Sigmoid colon (tissue), 3 donors: ENCODE data around the gene MRTO4.

Experiments used
- POLR2A ChIP-seq, 2 donors: fragments of 450-650 bp; IDR thresholded peaks; one replicate each; pipeline ENCODE4 v1.6.1; 2016; ENCODE audit warnings: antibody characterized with exemption in 2 of 2, mild to moderate bottlenecking in 2 of 2, moderate library complexity in 2 of 2
- TF ChIP-seq, protein P1 (sequence below), 4 experiments: fragments of 450-650 bp in 3 of 4; fragments of 200-600 bp in 1 of 4; IDR thresholded peaks; one replicate each; pipeline ENCODE4 v1.5.1; 2016 to 2019; ENCODE audit warnings: antibody characterized with exemption in 4 of 4, mild to moderate bottlenecking in 3 of 4, moderate library complexity in 2 of 4

DNA sequence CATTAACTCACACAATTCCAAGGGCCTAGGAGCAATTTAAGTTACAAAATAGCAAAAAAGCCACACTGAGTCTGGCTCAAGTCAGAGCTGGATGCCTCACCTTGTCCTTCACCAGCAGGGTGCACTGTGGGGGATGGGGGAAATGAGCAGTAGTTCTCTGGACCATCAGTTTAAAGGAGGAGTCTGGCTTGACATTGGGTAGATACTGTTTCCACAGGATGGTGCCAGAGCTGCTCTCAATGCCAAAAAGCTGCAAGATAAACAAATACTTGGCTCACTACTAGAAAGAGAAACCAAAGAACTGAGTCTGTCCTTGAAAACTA, 19.1 kb upstream of the MRTO4 start:
- TF ChIP-seq, protein P1, sequence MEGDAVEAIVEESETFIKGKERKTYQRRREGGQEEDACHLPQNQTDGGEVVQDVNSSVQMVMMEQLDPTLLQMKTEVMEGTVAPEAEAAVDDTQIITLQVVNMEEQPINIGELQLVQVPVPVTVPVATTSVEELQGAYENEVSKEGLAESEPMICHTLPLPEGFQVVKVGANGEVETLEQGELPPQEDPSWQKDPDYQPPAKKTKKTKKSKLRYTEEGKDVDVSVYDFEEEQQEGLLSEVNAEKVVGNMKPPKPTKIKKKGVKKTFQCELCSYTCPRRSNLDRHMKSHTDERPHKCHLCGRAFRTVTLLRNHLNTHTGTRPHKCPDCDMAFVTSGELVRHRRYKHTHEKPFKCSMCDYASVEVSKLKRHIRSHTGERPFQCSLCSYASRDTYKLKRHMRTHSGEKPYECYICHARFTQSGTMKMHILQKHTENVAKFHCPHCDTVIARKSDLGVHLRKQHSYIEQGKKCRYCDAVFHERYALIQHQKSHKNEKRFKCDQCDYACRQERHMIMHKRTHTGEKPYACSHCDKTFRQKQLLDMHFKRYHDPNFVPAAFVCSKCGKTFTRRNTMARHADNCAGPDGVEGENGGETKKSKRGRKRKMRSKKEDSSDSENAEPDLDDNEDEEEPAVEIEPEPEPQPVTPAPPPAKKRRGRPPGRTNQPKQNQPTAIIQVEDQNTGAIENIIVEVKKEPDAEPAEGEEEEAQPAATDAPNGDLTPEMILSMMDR (IDR thresholded peaks at IDR 0.05), result peak in 2 of 4 experiments; percentile 7 to 40
- TF ChIP-seq POLR2A (IDR thresholded peaks at IDR 0.05), result no peak
